ENCODE measurements around the gene GMDS. TPM values are rescaled to one million over a fixed set of nuclear protein-coding genes. Genes with fewer than 3 reads are reported as not detected.

Gene GMDS
- total and polyA plus RNA-seq, 2 donors = 19.9 to 28.4 TPM

- DNase-seq (ENCODE audit: low read depth in 6 of 9, low spot score in 9 of 9) = no peak
Observed at GRCh38 chr6:1617466-1618310, 627.7 kb downstream of the GMDS start.

GRCh38 chr6:1616701-1617463 lies 628.5 kb downstream of the GMDS start:
- Histone ChIP-seq H3K4me1 (ENCODE audit: control insufficient read depth in 2 of 2, insufficient read depth in 2 of 2, low read length in 2 of 2) (peaks cover 2 to 17% of the 10 kb centered on the region in 2 donors), H3K27me3 (ENCODE audit: control insufficient read depth in 2 of 2, insufficient read depth in 1 of 2, low read length in 1 of 2) (peaks cover 92 to 100% of the 10 kb centered on the region in 2 donors), H3K9me3 (ENCODE audit: control insufficient read depth in 2 of 2, insufficient read depth in 1 of 2, low read length in 1 of 2) (peaks cover 0 to 5% of the 10 kb centered on the region in 2 donors), H3K4me3 (ENCODE audit: low read length in 2 of 2) (no peak overlapping the region), H3K27ac (ENCODE audit: low read depth in 1 of 2, low read length in 1 of 2) (peak overlapping the region; percentile 8 to 36), H3K36me3 (ENCODE audit: control insufficient read depth in 2 of 2, insufficient read depth in 2 of 2, low read length in 1 of 2) (no peaks in the 10 kb centered on the region)
- 76% methylated on average over 11 of the region's 11 CpGs for WGBS
- DNase-seq (ENCODE audit: low read depth in 6 of 9, low spot score in 9 of 9) = no peak

More at GRCh38 chr6:1617466-1618310, 627.7 kb downstream of the GMDS start:
- H3K4me3 ChIP-seq (ENCODE audit: low read length in 2 of 2) = no peak overlapping the region
- 85% methylated on average over 21 of the region's 21 CpGs for WGBS
- peaks cover 2 to 15% of the 10 kb centered on the region in 2 donors for H3K4me1 ChIP-seq (ENCODE audit: control insufficient read depth in 2 of 2, insufficient read depth in 2 of 2, low read length in 2 of 2)
- peak overlapping the region; percentile 8 to 36 for H3K27ac ChIP-seq (ENCODE audit: low read depth in 1 of 2, low read length in 1 of 2)
- peaks cover 0 to 5% of the 10 kb centered on the region in 2 donors for H3K9me3 ChIP-seq (ENCODE audit: control insufficient read depth in 2 of 2, insufficient read depth in 1 of 2, low read length in 1 of 2)
- peaks cover 94 to 100% of the 10 kb centered on the region in 2 donors for H3K27me3 ChIP-seq (ENCODE audit: control insufficient read depth in 2 of 2, insufficient read depth in 1 of 2, low read length in 1 of 2)
- H3K36me3 ChIP-seq (ENCODE audit: control insufficient read depth in 2 of 2, insufficient read depth in 2 of 2, low read length in 1 of 2) = peaks cover 0 to 5% of the 10 kb centered on the region in 2 donors

GRCh38 chr6:1615853-1616420 lies 629.5 kb downstream of the GMDS start:
- H3K4me3 ChIP-seq (ENCODE audit: low read length in 2 of 2) = no peak overlapping the region
- DNase-seq (ENCODE audit: low read depth in 6 of 9, low spot score in 9 of 9) = no peak
- peaks cover 94 to 100% of the 10 kb centered on the region in 2 donors for H3K27me3 ChIP-seq (ENCODE audit: control insufficient read depth in 2 of 2, insufficient read depth in 1 of 2, low read length in 1 of 2)
- peaks cover 2 to 19% of the 10 kb centered on the region in 2 donors for H3K4me1 ChIP-seq (ENCODE audit: control insufficient read depth in 2 of 2, insufficient read depth in 2 of 2, low read length in 2 of 2)
- no peak overlapping the region for H3K27ac ChIP-seq (ENCODE audit: low read depth in 1 of 2, low read length in 1 of 2)
- peaks cover 0 to 5% of the 10 kb centered on the region in 2 donors for H3K9me3 ChIP-seq (ENCODE audit: control insufficient read depth in 2 of 2, insufficient read depth in 1 of 2, low read length in 1 of 2)
- 88% methylated on average over 10 of the region's 10 CpGs for WGBS
- H3K36me3 ChIP-seq (ENCODE audit: control insufficient read depth in 2 of 2, insufficient read depth in 2 of 2, low read length in 1 of 2) = no peaks in the 10 kb centered on the region

- Histone ChIP-seq H3K27me3 (ENCODE audit: control insufficient read depth in 2 of 2, insufficient read depth in 1 of 2, low read length in 1 of 2) (peaks cover 93 to 100% of the 10 kb centered on the region in 2 donors), H3K4me1 (ENCODE audit: control insufficient read depth in 2 of 2, insufficient read depth in 2 of 2, low read length in 2 of 2) (peaks cover 6 to 22% of the 10 kb centered on the region in 2 donors), H3K27ac (ENCODE audit: low read depth in 1 of 2, low read length in 1 of 2) (peak overlapping the region; percentile 62 to 66), H3K36me3 (ENCODE audit: control insufficient read depth in 2 of 2, insufficient read depth in 2 of 2, low read length in 1 of 2) (no peaks in the 10 kb centered on the region), H3K4me3 (ENCODE audit: low read length in 2 of 2) (peak overlapping the region in 1 of 2 donors; percentile 41), H3K9me3 (ENCODE audit: control insufficient read depth in 2 of 2, insufficient read depth in 1 of 2, low read length in 1 of 2) (peaks cover 0 to 5% of the 10 kb centered on the region in 2 donors)
- 42% methylated on average over 50 of the region's 50 CpGs for WGBS
- DNase-seq (ENCODE audit: low read depth in 6 of 9, low spot score in 9 of 9) = peak in 1 of 9 donors; percentile 21
Observed at GRCh38 chr6:1615151-1615852, 630.1 kb downstream of the GMDS start.

- Histone ChIP-seq H3K4me3 (ENCODE audit: low read length in 2 of 2) (peak overlapping the region in 1 of 2 donors; percentile 41), H3K27me3 (ENCODE audit: control insufficient read depth in 2 of 2, insufficient read depth in 1 of 2, low read length in 1 of 2) (peaks cover 93 to 98% of the 10 kb centered on the region in 2 donors), H3K4me1 (ENCODE audit: control insufficient read depth in 2 of 2, insufficient read depth in 2 of 2, low read length in 2 of 2) (peaks cover 7 to 19% of the 10 kb centered on the region in 2 donors), H3K27ac (ENCODE audit: low read depth in 1 of 2, low read length in 1 of 2) (peak overlapping the region in 1 of 2 donors; percentile 66), H3K36me3 (ENCODE audit: control insufficient read depth in 2 of 2, insufficient read depth in 2 of 2, low read length in 1 of 2) (no peaks in the 10 kb centered on the region), H3K9me3 (ENCODE audit: control insufficient read depth in 2 of 2, insufficient read depth in 1 of 2, low read length in 1 of 2) (peaks cover 0 to 5% of the 10 kb centered on the region in 2 donors)
- peak in 1 of 9 donors; percentile 42 for DNase-seq (ENCODE audit: low read depth in 6 of 9, low spot score in 9 of 9)
- WGBS = 4% methylated on average over 85 of the region's 85 CpGs
Observed at GRCh38 chr6:1614448-1615150, 630.8 kb downstream of the GMDS start.

GRCh38 chr6:1613688-1614447 lies 631.5 kb downstream of the GMDS start:
- Histone ChIP-seq H3K27me3 (ENCODE audit: control insufficient read depth in 2 of 2, insufficient read depth in 1 of 2, low read length in 1 of 2) (peaks cover 93 to 98% of the 10 kb centered on the region in 2 donors), H3K4me3 (ENCODE audit: low read length in 2 of 2) (peak overlapping the region; percentile 34 to 41), H3K27ac (ENCODE audit: low read depth in 1 of 2, low read length in 1 of 2) (peak overlapping the region; percentile 32 to 60), H3K36me3 (ENCODE audit: control insufficient read depth in 2 of 2, insufficient read depth in 2 of 2, low read length in 1 of 2) (no peaks in the 10 kb centered on the region), H3K9me3 (ENCODE audit: control insufficient read depth in 2 of 2, insufficient read depth in 1 of 2, low read length in 1 of 2) (peaks cover 0 to 5% of the 10 kb centered on the region in 2 donors), H3K4me1 (ENCODE audit: control insufficient read depth in 2 of 2, insufficient read depth in 2 of 2, low read length in 2 of 2) (peaks cover 10 to 23% of the 10 kb centered on the region in 2 donors)
- 10% methylated on average over 60 of the region's 60 CpGs for WGBS
- DNase-seq (ENCODE audit: low read depth in 6 of 9, low spot score in 9 of 9) = peak in 1 of 9 donors; percentile 29

- peak in 1 of 9 donors; percentile 42 for DNase-seq (ENCODE audit: low read depth in 6 of 9, low spot score in 9 of 9)
- Histone ChIP-seq H3K36me3 (ENCODE audit: control insufficient read depth in 2 of 2, insufficient read depth in 2 of 2, low read length in 1 of 2) (no peaks in the 10 kb centered on the region), H3K9me3 (ENCODE audit: control insufficient read depth in 2 of 2, insufficient read depth in 1 of 2, low read length in 1 of 2) (peaks cover 0 to 9% of the 10 kb centered on the region in 2 donors), H3K27ac (ENCODE audit: low read depth in 1 of 2, low read length in 1 of 2) (peak overlapping the region in 1 of 2 donors; percentile 32), H3K27me3 (ENCODE audit: control insufficient read depth in 2 of 2, insufficient read depth in 1 of 2, low read length in 1 of 2) (peaks cover 89 to 98% of the 10 kb centered on the region in 2 donors), H3K4me1 (ENCODE audit: control insufficient read depth in 2 of 2, insufficient read depth in 2 of 2, low read length in 2 of 2) (peaks cover 10 to 26% of the 10 kb centered on the region in 2 donors), H3K4me3 (ENCODE audit: low read length in 2 of 2) (peak overlapping the region; percentile 34 to 41)
- WGBS = 26% methylated on average over 3 of the region's 3 CpGs
Observed at GRCh38 chr6:1613346-1613687, 632.1 kb downstream of the GMDS start.
